Stimulated activated CD8-positive, alpha-beta memory T cell treated with anti-CD3 and anti-CD28 coated beads, Interleukin-15, amount 100 ng/mL, for 1 hour (primary cell): ENCODE results near the gene EXTL2.
"Not testable (repeated sequence)": the region's sequence is repeated elsewhere in the genome, so short reads cannot be mapped to it uniquely, and the experiment has no call there.

Source experiments
- DNase-seq: peaks from one replicate; pipeline ENCODE4 v3.0.0-alpha.2; 2020; ENCODE audit warnings: low read depth

Gene EXTL2

DNA sequence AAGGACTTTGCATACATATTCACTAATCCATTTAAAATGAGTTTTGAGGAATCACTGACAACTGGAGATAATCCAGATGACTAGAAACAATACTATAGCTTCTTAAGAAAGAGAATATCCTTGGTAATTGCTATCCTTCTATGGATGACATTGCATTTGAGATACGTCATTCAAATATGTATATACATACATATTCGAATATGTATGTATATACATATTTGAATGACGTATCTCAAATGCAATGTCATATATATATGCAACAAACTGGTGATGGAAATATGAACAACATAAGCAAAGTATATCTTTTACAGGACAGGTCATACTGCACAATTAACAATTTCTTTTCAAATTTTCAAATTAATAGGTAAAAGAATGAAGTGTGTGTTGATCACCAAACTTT, 41.7 kb downstream of the EXTL2 start:
- DNase-seq, result no peak

DNA sequence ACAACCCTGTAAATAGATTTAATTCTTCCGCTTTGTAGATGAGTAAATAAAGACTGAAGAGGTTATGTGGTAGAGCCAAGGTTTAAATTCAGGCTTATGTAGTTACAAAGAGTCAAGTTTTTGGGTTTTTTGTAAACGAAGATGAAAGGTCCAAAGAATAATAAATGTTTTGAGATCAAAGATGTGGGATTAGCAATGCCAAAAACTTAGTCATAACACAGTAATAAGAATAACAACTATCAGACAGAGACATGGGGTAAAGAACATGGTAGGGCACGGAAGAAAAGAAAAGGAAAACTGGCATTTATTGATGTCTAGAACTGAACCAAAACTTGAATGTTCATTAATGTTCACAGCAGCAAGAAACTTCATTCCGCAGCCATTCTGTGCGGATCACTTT, 42.9 kb downstream of the EXTL2 start:
- no peak for DNase-seq

DNA sequence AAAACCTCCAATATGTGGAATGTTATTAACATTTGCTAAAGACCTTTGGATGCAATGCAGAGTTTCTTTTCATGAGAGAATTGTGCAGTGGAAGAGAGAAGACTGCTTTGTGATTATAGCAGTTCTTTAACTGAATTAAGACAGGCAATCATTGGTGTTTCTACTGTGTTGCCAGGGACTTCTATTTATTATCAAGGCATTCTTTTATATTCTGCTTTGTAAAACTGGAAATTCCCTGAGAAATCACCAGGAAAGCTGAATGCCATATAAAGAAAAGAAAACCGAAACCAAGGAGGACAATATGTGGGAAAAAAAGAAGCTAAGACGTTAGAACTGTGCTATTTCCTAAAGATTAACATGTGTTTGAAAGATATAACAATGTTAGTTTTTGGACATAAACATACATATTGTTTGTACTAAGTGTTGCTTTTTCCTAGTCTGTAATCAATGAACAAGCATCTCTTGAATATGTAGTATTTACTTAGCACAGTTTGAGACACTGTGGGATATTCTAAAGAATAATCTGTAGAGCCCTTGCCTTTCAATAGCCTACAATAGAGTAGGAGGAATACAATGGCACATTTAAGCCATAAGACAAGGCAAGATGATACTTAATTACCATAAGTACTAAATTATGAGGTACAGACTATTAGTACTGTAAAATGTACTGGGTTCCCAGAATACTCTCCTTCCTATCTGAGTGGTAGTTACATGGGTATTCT, 47.1 kb downstream of the EXTL2 start:
- no peak for DNase-seq

GRCh38 chr1:100843160-100843559, 51.5 kb downstream of the EXTL2 start:
- DNase-seq, result not testable (repeated sequence)

GRCh38 chr1:100835866-100836842, 58.5 kb downstream of the EXTL2 start:
- no peak for DNase-seq

DNA sequence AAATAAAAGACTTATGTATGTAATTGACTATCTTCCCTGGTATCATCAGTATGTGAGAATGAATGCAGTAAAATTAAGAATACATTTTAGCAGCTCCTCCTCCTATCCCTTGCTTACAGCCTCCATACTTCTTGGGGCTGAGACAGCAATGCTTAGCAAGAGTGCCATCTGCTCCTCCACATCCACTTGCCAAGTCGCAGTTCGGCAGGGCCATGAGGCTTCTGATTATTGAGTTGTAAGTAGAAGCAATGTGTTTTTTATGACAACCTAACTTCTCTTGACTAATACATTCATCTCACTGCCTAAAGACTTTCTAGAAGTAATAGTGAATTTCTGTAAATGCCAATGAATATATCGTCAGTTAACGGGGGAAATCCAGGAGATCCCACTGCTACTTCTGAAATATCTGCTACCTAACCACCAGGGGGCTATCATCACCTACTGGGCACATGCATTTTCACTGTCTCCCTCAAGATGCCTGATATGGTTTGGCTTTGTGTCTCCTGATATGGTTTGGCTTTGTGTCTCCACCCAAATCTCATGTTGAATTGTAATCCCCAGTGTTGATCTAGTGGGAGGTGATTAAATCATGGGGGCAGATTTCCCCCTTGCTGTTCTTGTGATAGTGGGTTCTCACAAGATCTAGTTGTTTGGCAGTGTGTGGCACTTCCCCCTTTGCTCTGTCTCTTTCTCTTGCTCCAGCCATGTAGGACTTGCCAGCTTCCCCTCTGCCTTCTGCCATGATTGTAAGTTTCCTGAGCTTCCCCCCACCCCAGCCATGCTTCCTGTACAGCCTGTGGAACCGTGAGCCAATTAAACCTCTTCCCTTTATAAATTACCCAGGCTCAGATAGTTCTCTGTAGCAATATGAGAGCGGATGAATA, 59.6 kb downstream of the EXTL2 start:
- no peak for DNase-seq

DNA sequence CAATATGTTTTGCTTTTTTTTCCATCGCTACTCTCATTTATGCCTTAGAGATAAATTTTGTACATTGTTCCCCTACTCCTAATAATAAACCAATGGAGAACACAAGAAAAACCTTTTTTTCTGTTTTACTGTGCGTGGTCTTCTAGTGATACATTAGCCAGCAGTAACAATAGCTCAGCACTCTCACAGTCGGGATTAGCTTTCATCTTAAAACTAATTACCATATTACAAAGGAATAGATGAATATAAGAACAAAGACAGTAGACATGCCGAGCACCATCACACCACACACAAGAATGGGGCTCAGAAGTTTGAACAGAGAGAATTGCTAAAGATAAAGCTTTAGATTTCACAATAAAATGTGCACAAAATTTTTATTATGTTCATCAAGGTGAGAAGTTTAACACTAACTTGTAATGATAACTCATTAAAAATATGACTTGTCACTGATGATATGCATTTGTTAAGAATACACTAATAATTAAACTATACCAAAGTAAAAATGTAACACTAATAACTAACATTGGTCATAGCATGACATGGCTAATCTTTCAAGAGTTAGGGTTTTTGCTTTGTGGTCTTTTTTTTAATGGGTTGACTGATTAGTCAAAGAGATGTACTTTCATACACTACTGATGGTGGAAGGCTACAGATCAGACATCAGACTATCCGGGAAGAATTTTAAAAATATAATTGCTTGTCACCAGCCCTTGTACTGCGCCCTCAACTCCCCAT, 61.8 kb downstream of the EXTL2 start:
- no peak for DNase-seq

- DNase-seq, result not testable (repeated sequence)
These were observed 69.0 kb downstream of the EXTL2 start for GRCh38 chr1:100825666-100826065.
